Stimulated activated CD8-positive, alpha-beta memory T cell treated with anti-CD3 and anti-CD28 coated beads, Interleukin-15, amount 100 ng/mL, for 1 hour (primary cell): ENCODE results near the gene CERCAM.
A peak's percentile ranks its signal among the peaks of the same experiment; 100 is the strongest.

ENCODE experiments used
- DNase-seq: peaks from one replicate; pipeline ENCODE4 v3.0.0-alpha.2; 2020; ENCODE audit warnings: low read depth

The CERCAM gene

GRCh38 chr9:128456613-128457061, 36.0 kb downstream of the CERCAM start:
- peak; percentile 27 for DNase-seq

GRCh38 chr9:128457207-128457606, 36.5 kb downstream of the CERCAM start:
- DNase-seq = no peak

GRCh38 chr9:128459011-128459410, 38.4 kb downstream of the CERCAM start:
- no peak for DNase-seq

- DNase-seq = no peak
Observed at GRCh38 chr9:128469070-128469469, 48.4 kb downstream of the CERCAM start.

GRCh38 chr9:128470560-128470959, 49.9 kb downstream of the CERCAM start:
- DNase-seq = no peak

GRCh38 chr9:128473104-128473503, 52.4 kb downstream of the CERCAM start:
- no peak for DNase-seq

GRCh38 chr9:128475867-128476266, 55.2 kb downstream of the CERCAM start:
- DNase-seq = no peak

GRCh38 chr9:128479262-128479661, 58.6 kb downstream of the CERCAM start:
- no peak for DNase-seq

GRCh38 chr9:128481561-128481960, 60.9 kb downstream of the CERCAM start:
- DNase-seq = no peak

- DNase-seq = no peak
Observed at GRCh38 chr9:128482186-128482585, 61.5 kb downstream of the CERCAM start.

- no peak for DNase-seq
Observed at GRCh38 chr9:128484686-128485413, 64.2 kb downstream of the CERCAM start.

- no peak for DNase-seq
Observed at GRCh38 chr9:128485414-128485855, 64.8 kb downstream of the CERCAM start.

- DNase-seq = no peak
Observed at GRCh38 chr9:128486201-128486600, 65.5 kb downstream of the CERCAM start.
